BJ (cell line): Measurements from ENCODE around the gene FCF1. TPM values are rescaled to one million over a fixed set of nuclear protein-coding genes. Genes with fewer than 3 reads are reported as not detected.

Source experiments
- CTCF ChIA-PET: fragments of 350-600 bp; formaldehyde crosslinking; extraction: SDS; loops from one replicate; lab custom pipeline; 2021; ENCODE audit warnings: antibody characterized with exemption, inconsistent platforms; lab: Yijun Ruan, JAX
- POLR2A ChIA-PET: fragments of 300-600 bp; sonication (Branson Sonifier 250); formaldehyde crosslinking; extraction: SDS; loops from one replicate; lab custom pipeline; 2021; ENCODE audit warnings: antibody characterized with exemption; lab: Charles Lee
- DNase-seq: peaks from one replicate; pipeline ENCODE4 v3.0.0-alpha.2; 2011; ENCODE audit warnings: low read depth
- H3K27me3 ChIP-seq: 2 replicates; pipeline ENCODE4 v1.6.0; 2011; ENCODE audit warnings: low read length; ENCODE audit not compliant: control insufficient read depth, insufficient read depth
- H3K36me3 ChIP-seq: 2 replicates; pipeline ENCODE4 v1.5.1; 2011; ENCODE audit warnings: low read length; ENCODE audit not compliant: control insufficient read depth, insufficient read depth
- H3K4me3 ChIP-seq: 2 replicates; pipeline ENCODE4 v1.5.1; 2011; ENCODE audit warnings: low read depth, mild to moderate bottlenecking, control low read depth, low read length
- polyA plus RNA-seq: library from polyadenylated mRNA; depleted of rRNA; stranded (reverse); fragments of >200 nt; gene quantifications from 2 replicates; pipeline ENCODE4 v1.2.3, GENCODE V29; 2011
- TF ChIP-seq, protein P1 (sequence below): IDR thresholded peaks from 2 replicates; pipeline ENCODE4 v1.5.1; 2011; ENCODE audit warnings: low read depth, mild to moderate bottlenecking, control low read depth, inconsistent platforms, low read length, moderate library complexity; ENCODE audit not compliant: insufficient read depth

The FCF1 gene
- polyA plus RNA-seq, 1 experiment = 30.6 TPM

DNA sequence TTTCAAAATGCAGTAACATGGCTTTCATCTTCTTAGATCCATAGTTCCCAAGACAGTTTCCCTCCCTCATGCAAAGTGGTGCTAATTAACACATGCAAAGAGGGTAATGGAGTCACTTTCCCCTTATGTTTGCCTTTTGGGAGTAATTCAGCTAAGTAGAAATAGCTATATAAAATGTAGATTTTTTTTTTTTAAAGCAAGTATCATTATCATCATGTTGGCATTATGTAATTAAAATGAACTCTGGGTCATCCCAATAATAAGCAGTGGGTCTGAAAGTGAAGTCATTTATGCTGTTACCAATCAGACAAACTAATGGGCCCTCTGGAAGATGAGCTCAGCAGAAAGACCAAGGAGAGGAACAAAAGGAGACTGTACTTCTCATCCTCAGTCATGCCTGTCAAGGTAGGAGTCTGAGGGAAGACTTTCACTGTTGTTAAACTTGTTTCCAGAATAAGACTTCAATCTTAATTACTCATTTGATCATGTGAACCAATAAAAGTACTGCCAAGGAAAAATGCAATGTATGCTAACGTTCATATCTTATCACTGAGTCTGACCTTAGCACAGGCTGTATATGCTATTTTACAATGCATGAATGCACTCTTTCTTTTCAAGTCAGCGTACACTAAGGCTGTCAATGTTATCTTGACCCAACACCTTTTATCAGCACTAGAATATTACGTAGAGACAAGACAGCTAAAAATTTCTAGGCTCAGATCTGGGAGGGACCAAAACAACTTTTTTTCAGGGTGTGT lies 26.8 kb upstream of the FCF1 start:
- peaks cover 8% of the 10 kb centered on the region for H3K36me3 ChIP-seq
- ChIA-PET CTCF (interaction anchor here (0.7 to 2.6 kb wide), 2 partner anchors 15 to 73 kb away, joined by 3 to 6 read pairs; no protein-coding TSS in a partner anchor), POLR2A (interaction anchor here (0.7 kb wide), 1 partner anchor 46 kb away, joined by 5 read pairs; no protein-coding TSS in a partner anchor)
- no peaks in the 10 kb centered on the region for H3K27me3 ChIP-seq
- no peak for DNase-seq
- no peak overlapping the region for H3K4me3 ChIP-seq
- TF ChIP-seq, protein P1, sequence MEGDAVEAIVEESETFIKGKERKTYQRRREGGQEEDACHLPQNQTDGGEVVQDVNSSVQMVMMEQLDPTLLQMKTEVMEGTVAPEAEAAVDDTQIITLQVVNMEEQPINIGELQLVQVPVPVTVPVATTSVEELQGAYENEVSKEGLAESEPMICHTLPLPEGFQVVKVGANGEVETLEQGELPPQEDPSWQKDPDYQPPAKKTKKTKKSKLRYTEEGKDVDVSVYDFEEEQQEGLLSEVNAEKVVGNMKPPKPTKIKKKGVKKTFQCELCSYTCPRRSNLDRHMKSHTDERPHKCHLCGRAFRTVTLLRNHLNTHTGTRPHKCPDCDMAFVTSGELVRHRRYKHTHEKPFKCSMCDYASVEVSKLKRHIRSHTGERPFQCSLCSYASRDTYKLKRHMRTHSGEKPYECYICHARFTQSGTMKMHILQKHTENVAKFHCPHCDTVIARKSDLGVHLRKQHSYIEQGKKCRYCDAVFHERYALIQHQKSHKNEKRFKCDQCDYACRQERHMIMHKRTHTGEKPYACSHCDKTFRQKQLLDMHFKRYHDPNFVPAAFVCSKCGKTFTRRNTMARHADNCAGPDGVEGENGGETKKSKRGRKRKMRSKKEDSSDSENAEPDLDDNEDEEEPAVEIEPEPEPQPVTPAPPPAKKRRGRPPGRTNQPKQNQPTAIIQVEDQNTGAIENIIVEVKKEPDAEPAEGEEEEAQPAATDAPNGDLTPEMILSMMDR = no peak

DNA sequence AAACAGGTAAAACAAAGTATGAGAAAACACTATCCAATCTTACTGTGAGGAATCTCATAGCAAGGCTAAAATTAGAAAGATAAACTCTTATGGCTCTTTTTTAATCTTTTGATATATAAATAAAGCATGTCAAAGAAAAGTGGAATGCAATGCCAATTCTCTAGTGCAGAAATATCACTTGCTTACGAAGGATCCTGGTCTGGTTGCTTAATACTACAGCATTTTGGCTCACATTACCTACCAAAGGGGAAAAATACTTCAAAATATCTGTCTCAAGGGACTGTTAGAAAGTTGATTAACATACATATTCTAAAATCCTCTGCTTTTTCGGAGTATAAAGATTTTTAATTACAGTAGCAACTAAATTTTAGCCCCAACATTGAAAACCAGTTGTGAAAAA lies 21.5 kb upstream of the FCF1 start:
- TF ChIP-seq, protein P1 = no peak
- no peak for DNase-seq
- ChIA-PET CTCF (interaction anchor here (1.0 kb wide), 1 partner anchor 10 kb away, joined by 3 read pairs; no protein-coding TSS in a partner anchor), POLR2A (interaction anchor here (0.6 kb wide), 1 partner anchor 798 kb away, joined by 5 read pairs; no protein-coding TSS in a partner anchor)
- Histone ChIP-seq H3K4me3 (no peak overlapping the region), H3K27me3 (no peaks in the 10 kb centered on the region), H3K36me3 (peaks cover 3% of the 10 kb centered on the region; the same call in 1 of the 2 replicates)

DNA sequence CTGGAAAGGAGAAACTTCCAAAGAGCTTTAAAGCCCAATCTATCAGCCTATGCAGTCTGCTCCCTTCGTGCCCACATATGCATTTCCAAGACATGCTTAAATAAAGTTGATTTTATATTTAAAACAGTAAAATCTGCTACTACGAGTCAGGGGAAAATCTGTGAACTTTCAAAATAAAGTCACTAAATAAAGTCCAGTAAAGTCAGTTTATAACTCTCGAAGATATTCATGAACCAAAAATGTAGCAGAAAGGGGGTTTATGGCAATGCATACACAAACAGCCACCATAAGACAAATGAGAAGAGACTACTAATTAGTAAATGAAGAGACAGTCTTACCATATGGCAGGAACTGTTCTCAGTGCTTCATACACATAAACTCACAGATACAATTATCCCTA lies 19.8 kb upstream of the FCF1 start:
- ChIA-PET POLR2A (no interaction called here), CTCF (no interaction called here)
- TF ChIP-seq, protein P1 = no peak
- Histone ChIP-seq H3K4me3 (no peak overlapping the region), H3K36me3 (peaks cover 3% of the 10 kb centered on the region; the same call in 1 of the 2 replicates), H3K27me3 (no peaks in the 10 kb centered on the region)
- DNase-seq = no peak

DNA sequence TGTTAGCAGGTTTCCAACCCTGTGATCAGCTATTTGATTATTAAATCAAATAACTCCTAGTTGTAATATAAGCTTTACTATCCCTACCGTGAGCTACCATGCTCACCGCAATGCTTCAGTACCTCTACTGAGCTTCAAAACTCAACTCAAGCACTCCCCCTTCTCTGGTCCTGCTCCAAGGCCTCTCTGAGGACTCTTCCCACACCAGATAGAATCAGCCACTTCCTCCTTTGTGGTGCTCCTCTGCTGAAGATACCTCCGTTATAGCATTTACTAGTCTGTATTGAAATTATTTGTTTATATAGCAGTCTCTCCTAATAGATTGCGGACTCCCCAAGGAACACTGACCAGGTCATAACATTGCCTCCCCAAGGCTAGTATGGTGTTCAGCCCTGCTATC lies 17.5 kb upstream of the FCF1 start:
- TF ChIP-seq, protein P1 = no peak
- DNase-seq = no peak
- Histone ChIP-seq H3K36me3 (peaks cover 3% of the 10 kb centered on the region; the same call in 1 of the 2 replicates), H3K27me3 (no peaks in the 10 kb centered on the region), H3K4me3 (no peak overlapping the region)
- CTCF ChIA-PET = interaction anchor here (0.9 to 1.2 kb wide), 2 partner anchors 50 to 82 kb away, joined by 3 read pairs; no protein-coding TSS in a partner anchor
- POLR2A ChIA-PET = no interaction called here

DNA sequence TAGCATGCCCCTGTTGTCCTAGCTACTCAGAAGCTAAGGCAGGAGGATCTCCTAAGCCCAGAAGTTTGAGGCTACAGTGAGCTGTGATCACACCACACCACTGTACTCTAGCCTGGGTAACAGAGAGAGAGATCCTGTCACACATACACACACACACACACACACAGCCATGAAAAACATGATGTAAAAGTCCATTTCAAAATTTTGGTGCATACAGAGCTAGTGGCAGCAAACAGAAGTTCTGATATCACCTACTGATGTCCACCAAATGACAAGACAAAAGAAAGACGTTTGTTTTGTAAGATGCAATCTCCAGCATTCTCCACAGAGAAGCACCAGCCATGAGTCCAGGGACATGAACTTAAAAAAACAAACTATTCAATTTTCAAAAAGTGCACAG lies 15.9 kb upstream of the FCF1 start:
- CTCF ChIA-PET = interaction anchor here (0.6 to 1.4 kb wide), 4 partner anchors 9 to 142 kb away, joined by 3 to 9 read pairs (median 3); partner anchors contain the start of gene LTBP2
- no peak for DNase-seq
- no peaks in the 10 kb centered on the region for H3K27me3 ChIP-seq
- H3K36me3 ChIP-seq = no peaks in the 10 kb centered on the region
- TF ChIP-seq, protein P1 = no peak
- POLR2A ChIA-PET = no interaction called here
- H3K4me3 ChIP-seq = no peak overlapping the region
